OCI-LY3 (cell line): Measurements from ENCODE around the gene FBXL15.

Experiments
- H2AFZ ChIP-seq: fragments of 200-600, 300-600 bp; shearing (Covaris generic); 2 replicates; pipeline ENCODE4 v1.6.0; 2014; ENCODE audit warnings: antibody characterized with exemption, low read depth, low read length
- H3K27ac ChIP-seq: fragments of 200-600, 300-600 bp; sonication (generic); 2 replicates; pipeline ENCODE4 v1.5.1; 2014; ENCODE audit warnings: mild to moderate bottlenecking, low read length, moderate library complexity, mixed read lengths
- H3K27me3 ChIP-seq: fragments of 200-600, 300-600 bp; sonication (generic); 2 replicates; pipeline ENCODE4 v1.6.1; 2014; ENCODE audit warnings: low read depth, low read length, mixed read lengths
- H3K36me3 ChIP-seq: fragments of 200-600, 300-600 bp; sonication (generic); replicated peaks from 2 replicates; pipeline ENCODE3; 2014; ENCODE audit warnings: low read depth, low read length, mixed read lengths
- H3K4me1 ChIP-seq: fragments of 300-600, 200-600 bp; sonication (generic); 2 replicates; pipeline ENCODE4 v1.6.1; 2014; ENCODE audit warnings: low read length, mixed read lengths
- H3K4me2 ChIP-seq: fragments of 200-600, 300-600 bp; sonication (generic); 2 replicates; pipeline ENCODE4 v1.6.1; 2014; ENCODE audit warnings: low read length, mixed read lengths
- H3K4me3 ChIP-seq: fragments of 300-600, 200-600 bp; sonication (generic); 2 replicates; pipeline ENCODE4 v1.5.1; 2014; ENCODE audit warnings: antibody characterized with exemption, mild to moderate bottlenecking, low read length, moderate library complexity
- H3K79me2 ChIP-seq: fragments of 300-600, 200-600 bp; shearing (Covaris generic); 2 replicates; pipeline ENCODE4 v1.6.1; 2014; ENCODE audit warnings: mild to moderate bottlenecking, low read length, mixed read lengths
- H3K9ac ChIP-seq: fragments of 300-600, 200-600 bp; shearing (Covaris generic); 2 replicates; pipeline ENCODE4 v1.6.0; 2014; ENCODE audit warnings: mild to moderate bottlenecking, low read length, moderate library complexity
- H3K9me3 ChIP-seq: fragments of 200-600, 300-600 bp; shearing (Covaris generic); 2 replicates; pipeline ENCODE4 v1.6.1; 2014; ENCODE audit warnings: low read length, mixed read lengths; ENCODE audit not compliant: insufficient read depth
- H4K20me1 ChIP-seq: fragments of 200-600, 300-600 bp; sonication (generic); 2 replicates; pipeline ENCODE4 v1.6.1; 2016; ENCODE audit warnings: low read length, mixed read lengths; ENCODE audit not compliant: insufficient read depth
- EZH2phosphoT487 ChIP-seq: fragments of 200-600 bp; shearing (Covaris generic); IDR thresholded peaks from 2 replicates; pipeline ENCODE4 v1.6.1; 2018; ENCODE audit warnings: antibody characterized with exemption, mixed run types, low read depth
- TF ChIP-seq, protein P1 (sequence below): fragments of 200-600, 300-600 bp; sonication (generic); IDR thresholded peaks from 2 replicates; pipeline ENCODE4 v1.5.1; 2014; ENCODE audit warnings: antibody characterized with exemption, low read length, low read depth

The FBXL15 gene

DNA sequence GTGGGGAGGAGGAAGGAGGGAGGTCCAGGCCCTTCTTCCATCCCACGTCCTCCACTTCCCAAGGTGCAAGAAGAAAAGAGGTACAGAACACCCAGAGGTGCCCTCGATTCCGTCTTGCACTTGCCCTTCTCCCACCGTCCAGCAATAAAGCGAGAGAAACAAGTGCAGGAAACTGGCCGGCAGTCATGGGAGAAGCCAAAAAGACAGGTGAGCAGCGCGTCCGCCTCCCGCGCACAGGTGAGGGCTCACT is 29.4 kb downstream of the FBXL15 start:
- Histone ChIP-seq H3K9ac (peak overlapping the region; percentile 90), H3K79me2 (peaks cover 17% of the 10 kb centered on the region), H4K20me1 (0 out of 2 replicates have a peak, but pooled peaks cover 3% of the 10 kb centered on the region), H3K4me1 (peaks cover 19% of the 10 kb centered on the region), H2AFZ (no peak overlapping the region), H3K9me3 (no peaks in the 10 kb centered on the region), H3K27ac (peak overlapping the region; percentile 77), H3K4me2 (peak overlapping the region; percentile 84), H3K4me3 (peak overlapping the region; percentile 94), H3K36me3 (peaks cover 10% of the 10 kb centered on the region), H3K27me3 (no peaks in the 10 kb centered on the region)
- no peak for TF ChIP-seq EZH2phosphoT487
- TF ChIP-seq, protein P1, sequence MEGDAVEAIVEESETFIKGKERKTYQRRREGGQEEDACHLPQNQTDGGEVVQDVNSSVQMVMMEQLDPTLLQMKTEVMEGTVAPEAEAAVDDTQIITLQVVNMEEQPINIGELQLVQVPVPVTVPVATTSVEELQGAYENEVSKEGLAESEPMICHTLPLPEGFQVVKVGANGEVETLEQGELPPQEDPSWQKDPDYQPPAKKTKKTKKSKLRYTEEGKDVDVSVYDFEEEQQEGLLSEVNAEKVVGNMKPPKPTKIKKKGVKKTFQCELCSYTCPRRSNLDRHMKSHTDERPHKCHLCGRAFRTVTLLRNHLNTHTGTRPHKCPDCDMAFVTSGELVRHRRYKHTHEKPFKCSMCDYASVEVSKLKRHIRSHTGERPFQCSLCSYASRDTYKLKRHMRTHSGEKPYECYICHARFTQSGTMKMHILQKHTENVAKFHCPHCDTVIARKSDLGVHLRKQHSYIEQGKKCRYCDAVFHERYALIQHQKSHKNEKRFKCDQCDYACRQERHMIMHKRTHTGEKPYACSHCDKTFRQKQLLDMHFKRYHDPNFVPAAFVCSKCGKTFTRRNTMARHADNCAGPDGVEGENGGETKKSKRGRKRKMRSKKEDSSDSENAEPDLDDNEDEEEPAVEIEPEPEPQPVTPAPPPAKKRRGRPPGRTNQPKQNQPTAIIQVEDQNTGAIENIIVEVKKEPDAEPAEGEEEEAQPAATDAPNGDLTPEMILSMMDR = no peak

DNA sequence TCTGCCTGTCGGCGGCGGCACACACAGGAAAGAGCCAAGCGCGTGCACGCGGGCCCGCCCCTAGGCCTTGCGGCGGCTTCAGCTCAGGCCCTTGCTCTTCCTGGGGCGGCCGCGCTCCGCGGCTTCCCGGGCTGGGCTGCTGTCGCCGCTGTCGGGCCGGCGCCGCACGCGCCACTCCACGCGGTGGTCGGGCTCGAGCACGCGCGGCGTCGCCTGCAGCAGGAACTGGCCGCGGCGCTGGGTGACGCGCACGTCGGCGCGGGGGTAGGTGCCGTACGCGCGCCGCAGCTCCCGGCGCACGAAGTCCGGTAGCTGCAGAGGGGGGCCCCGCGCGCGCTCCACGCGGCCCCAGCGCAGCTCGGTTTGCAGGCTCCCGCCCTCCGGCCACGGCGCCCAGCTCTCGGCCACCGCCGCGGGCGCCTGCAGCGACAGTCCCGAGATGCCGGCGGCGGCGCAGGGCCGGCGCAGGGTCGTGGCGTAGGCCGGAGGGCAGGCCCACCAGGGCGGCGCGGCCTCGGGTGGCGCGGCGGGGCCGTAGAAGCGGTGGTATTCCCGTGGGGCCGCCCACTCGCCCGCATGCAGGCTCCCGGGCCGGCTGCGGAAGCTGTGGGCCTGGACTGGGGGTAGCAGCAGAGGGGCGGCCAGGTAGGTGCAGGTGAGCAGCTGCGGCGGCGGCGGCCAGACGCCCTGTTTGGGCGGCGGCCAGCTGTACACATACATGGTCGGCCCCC is 29.9 kb downstream of the FBXL15 start:
- Histone ChIP-seq H3K27ac (peak overlapping the region; percentile 77), H3K4me2 (peak overlapping the region; percentile 93), H3K4me1 (peaks cover 19% of the 10 kb centered on the region), H3K79me2 (peaks cover 17% of the 10 kb centered on the region), H4K20me1 (0 out of 2 replicates have a peak, but pooled peaks cover 3% of the 10 kb centered on the region), H3K4me3 (peak overlapping the region; percentile 94), H2AFZ (no peak overlapping the region), H3K9ac (peak overlapping the region; percentile 90), H3K9me3 (no peaks in the 10 kb centered on the region), H3K36me3 (peaks cover 10% of the 10 kb centered on the region), H3K27me3 (no peaks in the 10 kb centered on the region)
- TF ChIP-seq EZH2phosphoT487 = no peak
- TF ChIP-seq, protein P1 = no peak

DNA sequence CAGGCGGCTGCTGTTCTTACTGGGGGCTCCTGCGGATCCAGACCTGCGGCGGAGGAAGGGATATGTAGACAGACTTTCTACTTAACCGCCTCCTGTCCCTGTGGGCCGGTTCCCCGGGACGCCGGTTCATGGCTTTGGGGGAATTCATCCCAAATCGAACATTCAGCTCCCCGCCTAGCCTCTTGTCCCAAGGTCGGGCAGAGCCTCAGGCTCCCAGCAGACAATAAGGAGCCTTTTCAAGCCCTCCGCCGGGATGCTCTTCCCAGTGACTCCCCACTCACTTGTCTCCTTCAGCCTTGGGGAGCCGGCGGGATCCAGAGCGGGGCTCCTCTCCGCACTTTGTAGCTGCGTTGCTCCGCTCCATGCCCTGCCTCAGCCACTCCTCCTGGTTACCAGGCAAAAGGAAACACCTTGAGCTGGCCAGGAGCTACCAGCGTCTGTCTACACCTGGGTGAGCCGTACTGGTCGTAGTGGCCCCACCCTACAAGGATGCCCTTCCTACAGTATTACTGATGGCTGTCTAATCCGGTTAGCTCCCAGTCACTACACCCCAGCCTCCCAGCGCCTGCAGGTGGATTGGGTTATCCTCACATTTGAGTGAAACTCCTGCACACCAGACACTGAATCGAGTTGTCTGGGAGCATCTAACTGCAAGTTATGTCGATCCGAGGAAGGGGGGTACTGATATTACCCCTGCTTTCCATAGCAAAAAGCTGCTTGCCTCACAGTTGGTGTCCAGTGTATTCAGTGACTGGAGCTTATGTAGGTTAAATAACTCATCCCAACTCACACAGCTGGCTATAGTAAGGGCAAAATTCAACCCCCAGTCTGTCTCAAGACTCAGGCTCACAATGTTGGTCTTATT is 30.7 kb downstream of the FBXL15 start, which contains the start of gene C10orf95:
Gene C10orf95 (minus strand): TSS at position 439 of the 865 bp plus-strand sequence. CDS start 450 bp downstream, outside the sequence.
- Histone ChIP-seq H2AFZ (no peak within 1 kb of the TSS), H3K4me3 (peak within 1 kb of the TSS; percentile 94), H3K4me1 (peaks cover 19% of the 10 kb centered on the region), H3K9ac (peak within 1 kb of the TSS; percentile 90), H3K79me2 (peaks cover 17% of the 10 kb centered on the region), H3K27me3 (no peaks in the 10 kb centered on the region), H3K36me3 (peaks cover 10% of the 10 kb centered on the region), H3K4me2 (peak within 1 kb of the TSS; percentile 93), H3K9me3 (no peaks in the 10 kb centered on the region), H3K27ac (peak within 1 kb of the TSS; percentile 77), H4K20me1 (0 out of 2 replicates have a peak, but pooled peaks cover 3% of the 10 kb centered on the region)
- TF ChIP-seq, protein P1 = no peak
- TF ChIP-seq EZH2phosphoT487 = no peak

DNA sequence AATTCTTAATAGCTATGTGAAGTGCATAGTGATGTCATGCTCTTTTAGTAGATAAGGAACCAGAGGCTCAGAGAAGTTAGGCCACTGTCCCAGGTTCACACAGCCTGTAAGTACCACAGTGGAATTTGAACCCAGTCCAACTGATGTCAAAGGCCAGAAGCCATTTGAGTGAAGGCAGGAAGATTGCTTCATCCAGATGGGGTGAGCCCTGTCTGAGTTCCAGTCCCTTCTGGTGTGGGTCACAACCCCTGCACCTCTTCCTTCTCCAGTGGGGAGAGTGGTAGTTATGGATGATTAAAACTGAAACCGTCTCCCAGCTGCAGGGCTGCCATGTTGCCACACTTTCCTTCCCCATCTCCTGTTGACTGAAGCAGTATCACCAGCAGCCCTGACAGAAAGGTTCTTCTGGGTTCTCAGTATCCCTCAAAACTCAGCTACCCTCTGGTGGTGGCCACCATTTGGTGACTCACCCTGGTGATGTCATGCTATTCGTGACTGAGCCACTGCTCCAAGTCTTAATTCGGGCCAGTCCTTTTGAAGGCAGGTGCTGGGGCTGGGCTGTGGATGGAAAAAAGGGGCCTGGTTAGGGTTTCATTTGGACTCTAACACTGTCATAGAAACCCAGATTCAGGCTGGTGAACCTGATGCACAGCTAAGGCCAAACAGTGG is 32.2 kb downstream of the FBXL15 start:
- Histone ChIP-seq H3K9me3 (no peaks in the 10 kb centered on the region), H3K36me3 (peaks cover 10% of the 10 kb centered on the region), H3K79me2 (peaks cover 17% of the 10 kb centered on the region), H3K4me2 (no peak overlapping the region), H3K27ac (no peak overlapping the region), H4K20me1 (0 out of 2 replicates have a peak, but pooled peaks cover 3% of the 10 kb centered on the region), H3K9ac (no peak overlapping the region), H3K4me1 (peaks cover 19% of the 10 kb centered on the region), H3K27me3 (no peaks in the 10 kb centered on the region), H2AFZ (no peak overlapping the region), H3K4me3 (no peak overlapping the region)
- TF ChIP-seq, protein P1 = no peak
- no peak for TF ChIP-seq EZH2phosphoT487
